Astrocyte (in vitro differentiated cells and primary cell): ENCODE measurements around the gene IQSEC3. TPM values are rescaled to one million over a fixed set of nuclear protein-coding genes. Genes with fewer than 3 reads are reported as not detected.

Experiments
- DNase-seq: peaks from one replicate; pipeline ENCODE4 v3.0.0-alpha.2; 2010; ENCODE audit warnings: low read depth
- FAIRE-seq: peaks from 2 replicates; lab custom pipeline; 2011; peaks lifted over from hg19 to GRCh38; lab: Jason Lieb, UNC
- H2AFZ ChIP-seq: 2 replicates; pipeline ENCODE4 v1.6.0; 2012; ENCODE audit warnings: low read depth, low read length, inconsistent platforms
- H3K27ac ChIP-seq: 2 replicates; pipeline ENCODE4 v1.5.1; 2011; ENCODE audit warnings: low read depth, low read length, inconsistent platforms
- H3K27me3 ChIP-seq: 2 replicates; pipeline ENCODE4 v1.6.0; 2011; ENCODE audit warnings: low read length, inconsistent platforms; ENCODE audit not compliant: insufficient read depth
- H3K36me3 ChIP-seq: 2 replicates; pipeline ENCODE4 v1.5.1; 2011; ENCODE audit warnings: low read length, inconsistent platforms; ENCODE audit not compliant: insufficient read depth
- H3K4me1 ChIP-seq: 2 replicates; pipeline ENCODE4 v1.5.1; 2011; ENCODE audit warnings: low read length, inconsistent platforms; ENCODE audit not compliant: insufficient read depth
- H3K4me2 ChIP-seq: 2 replicates; pipeline ENCODE4 v1.6.0; 2012; ENCODE audit warnings: low read length, inconsistent platforms
- H3K4me3 ChIP-seq: 2 replicates; pipeline ENCODE4 v1.5.1; 2011; ENCODE audit warnings: low read depth, mild to moderate bottlenecking, low read length, inconsistent platforms; ENCODE audit not compliant: insufficient read depth
- H3K79me2 ChIP-seq: 2 replicates; pipeline ENCODE4 v1.6.0; 2012; ENCODE audit warnings: mild to moderate bottlenecking, low read length, inconsistent platforms; ENCODE audit not compliant: insufficient read depth
- H3K9ac ChIP-seq: 2 replicates; pipeline ENCODE4 v1.6.0; 2012; ENCODE audit warnings: mild to moderate bottlenecking, low read length, inconsistent platforms
- H3K9me3 ChIP-seq: 2 replicates; pipeline ENCODE4 v1.5.1; 2012; ENCODE audit warnings: low read depth, mild to moderate bottlenecking, low read length, inconsistent platforms; ENCODE audit not compliant: insufficient read depth
- H4K20me1 ChIP-seq: 2 replicates; pipeline ENCODE4 v1.6.0; 2012; ENCODE audit warnings: low read length, inconsistent platforms; ENCODE audit not compliant: insufficient read depth
- H3K27ac Mint-ChIP-seq: one replicate; pipeline ENCODE4 v1.8.0; 2021; ENCODE audit warnings: mild to moderate bottlenecking, mixed read lengths; ENCODE audit not compliant: unreplicated experiment
- H3K27me3 Mint-ChIP-seq: one replicate; pipeline ENCODE4 v1.8.0; 2021; ENCODE audit warnings: low read depth, mixed read lengths; ENCODE audit not compliant: unreplicated experiment
- H3K36me3 Mint-ChIP-seq: one replicate; pipeline ENCODE4 v1.8.0; 2021; ENCODE audit warnings: low read depth, mixed read lengths; ENCODE audit not compliant: unreplicated experiment
- H3K4me1 Mint-ChIP-seq: one replicate; pipeline ENCODE4 v1.8.0; 2021; ENCODE audit warnings: low read depth, mixed read lengths; ENCODE audit not compliant: unreplicated experiment
- H3K4me3 Mint-ChIP-seq: one replicate; pipeline ENCODE4 v1.8.0; 2021; ENCODE audit warnings: mild to moderate bottlenecking, moderate library complexity, mixed read lengths; ENCODE audit not compliant: unreplicated experiment
- H3K9me3 Mint-ChIP-seq: one replicate; pipeline ENCODE4 v1.8.0; 2021; ENCODE audit warnings: mild to moderate bottlenecking, mixed read lengths; ENCODE audit not compliant: unreplicated experiment
- EZH2 ChIP-seq: IDR thresholded peaks from 2 replicates; pipeline ENCODE4 v1.6.1; 2012; ENCODE audit warnings: mild to moderate bottlenecking, low read length, inconsistent platforms; ENCODE audit not compliant: insufficient read depth
- total RNA-seq: library from RNA; stranded (reverse); gene quantifications from 2 replicates; pipeline ENCODE4 v1.2.1, GENCODE V29; 2021
- TF ChIP-seq, protein P1 (sequence below): IDR thresholded peaks from 2 replicates; pipeline ENCODE4 v1.5.1; 2011; ENCODE audit warnings: low read depth, mild to moderate bottlenecking, inconsistent platforms, low read length, moderate library complexity; ENCODE audit not compliant: insufficient read depth

The IQSEC3 gene
- total RNA-seq, 1 donor from 2014 or later: 0.34 TPM

DNA sequence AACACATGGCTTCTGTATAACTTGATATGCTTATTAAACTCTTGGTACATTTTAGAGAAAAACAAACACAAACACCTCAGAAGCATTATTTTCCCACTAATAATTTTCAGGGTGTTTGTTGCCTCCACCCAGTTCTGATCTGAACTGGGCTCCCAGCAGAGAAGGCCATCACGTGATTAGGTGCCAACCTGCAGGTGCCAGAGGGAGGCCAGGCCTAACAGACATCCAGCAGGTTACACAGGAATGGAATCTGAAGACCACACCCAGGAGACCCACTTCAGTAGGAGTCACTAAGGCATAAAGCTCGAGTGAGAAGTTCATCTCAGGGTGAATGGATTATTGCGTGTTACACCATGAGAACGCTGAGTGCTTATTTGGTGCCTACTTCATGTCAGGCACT is 138.5 kb downstream of the IQSEC3 start:
- H3K36me3 ChIP-seq: no peaks in the 10 kb centered on the region
- no peak overlapping the region for H3K27ac Mint-ChIP-seq
- H3K4me1 ChIP-seq: peaks cover 4% of the 10 kb centered on the region
- peaks cover 2% of the 10 kb centered on the region for H3K9me3 Mint-ChIP-seq
- H4K20me1 ChIP-seq: no peaks in the 10 kb centered on the region
- no peak overlapping the region for H3K9ac ChIP-seq
- TF ChIP-seq EZH2: no peak
- TF ChIP-seq, protein P1, sequence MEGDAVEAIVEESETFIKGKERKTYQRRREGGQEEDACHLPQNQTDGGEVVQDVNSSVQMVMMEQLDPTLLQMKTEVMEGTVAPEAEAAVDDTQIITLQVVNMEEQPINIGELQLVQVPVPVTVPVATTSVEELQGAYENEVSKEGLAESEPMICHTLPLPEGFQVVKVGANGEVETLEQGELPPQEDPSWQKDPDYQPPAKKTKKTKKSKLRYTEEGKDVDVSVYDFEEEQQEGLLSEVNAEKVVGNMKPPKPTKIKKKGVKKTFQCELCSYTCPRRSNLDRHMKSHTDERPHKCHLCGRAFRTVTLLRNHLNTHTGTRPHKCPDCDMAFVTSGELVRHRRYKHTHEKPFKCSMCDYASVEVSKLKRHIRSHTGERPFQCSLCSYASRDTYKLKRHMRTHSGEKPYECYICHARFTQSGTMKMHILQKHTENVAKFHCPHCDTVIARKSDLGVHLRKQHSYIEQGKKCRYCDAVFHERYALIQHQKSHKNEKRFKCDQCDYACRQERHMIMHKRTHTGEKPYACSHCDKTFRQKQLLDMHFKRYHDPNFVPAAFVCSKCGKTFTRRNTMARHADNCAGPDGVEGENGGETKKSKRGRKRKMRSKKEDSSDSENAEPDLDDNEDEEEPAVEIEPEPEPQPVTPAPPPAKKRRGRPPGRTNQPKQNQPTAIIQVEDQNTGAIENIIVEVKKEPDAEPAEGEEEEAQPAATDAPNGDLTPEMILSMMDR: no peak
- H3K36me3 Mint-ChIP-seq: peaks cover 10% of the 10 kb centered on the region
- FAIRE-seq (no peak), DNase-seq (no peak)
- H3K4me3 ChIP-seq: no peak overlapping the region
- H3K27me3 ChIP-seq: peaks cover 26% of the 10 kb centered on the region
- H3K4me3 Mint-ChIP-seq: no peak overlapping the region
- peaks cover 3% of the 10 kb centered on the region for H3K4me1 Mint-ChIP-seq
- no peak overlapping the region for H2AFZ ChIP-seq
- H3K4me2 ChIP-seq: no peak overlapping the region
- no peaks in the 10 kb centered on the region for H3K79me2 ChIP-seq
- H3K27me3 Mint-ChIP-seq: peaks cover 60% of the 10 kb centered on the region
- no peak overlapping the region for H3K27ac ChIP-seq
- H3K9me3 ChIP-seq: peaks cover 3% of the 10 kb centered on the region

DNA sequence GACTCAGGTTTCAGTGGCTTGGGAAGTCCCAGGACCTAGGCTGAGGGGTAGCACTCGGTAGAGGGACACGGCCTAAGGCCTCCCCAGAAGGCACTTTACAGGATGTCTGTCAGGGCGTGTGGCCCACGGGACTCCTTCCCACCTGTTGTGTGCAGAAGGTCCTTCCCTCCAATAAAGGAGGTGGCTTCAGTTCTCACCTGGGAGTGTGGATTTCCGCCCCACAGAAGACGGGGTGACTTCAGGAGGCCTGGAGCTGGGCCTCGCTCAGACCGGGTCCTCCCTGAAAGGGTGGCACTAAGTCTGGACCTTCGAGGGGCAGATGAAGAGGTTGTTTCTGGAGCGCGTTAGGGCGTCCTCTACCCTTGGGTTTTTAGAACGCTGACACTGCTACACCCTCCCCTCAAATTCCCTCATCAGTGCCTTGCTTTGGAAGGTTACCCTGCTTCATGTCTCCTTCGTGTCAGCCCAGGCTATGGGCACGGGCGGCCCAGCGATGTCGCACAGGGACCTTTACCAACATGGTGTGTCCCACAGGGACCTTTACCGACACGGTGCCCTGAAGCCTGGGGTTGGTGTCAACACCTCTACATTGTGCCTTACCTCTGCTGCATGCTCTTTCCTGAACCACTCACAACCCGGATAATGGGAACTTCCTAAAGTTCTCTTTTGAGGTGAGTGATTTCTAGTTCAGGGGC is 140.3 kb downstream of the IQSEC3 start:
- Mint-ChIP-seq H3K27ac (no peak overlapping the region), H3K36me3 (peaks cover 10% of the 10 kb centered on the region), H3K4me1 (peaks cover 3% of the 10 kb centered on the region), H3K4me3 (no peak overlapping the region), H3K27me3 (peaks cover 63% of the 10 kb centered on the region), H3K9me3 (peaks cover 2% of the 10 kb centered on the region)
- Histone ChIP-seq H3K79me2 (no peaks in the 10 kb centered on the region), H3K36me3 (no peaks in the 10 kb centered on the region), H3K4me1 (peaks cover 4% of the 10 kb centered on the region), H3K27ac (no peak overlapping the region), H2AFZ (no peak overlapping the region), H3K4me3 (no peak overlapping the region), H4K20me1 (no peaks in the 10 kb centered on the region), H3K9ac (no peak overlapping the region), H3K4me2 (no peak overlapping the region), H3K9me3 (peaks cover 3% of the 10 kb centered on the region), H3K27me3 (peaks cover 34% of the 10 kb centered on the region)
- DNase-seq (no peak), FAIRE-seq (no peak)
- no peak for TF ChIP-seq EZH2
- TF ChIP-seq, protein P1: no peak

DNA sequence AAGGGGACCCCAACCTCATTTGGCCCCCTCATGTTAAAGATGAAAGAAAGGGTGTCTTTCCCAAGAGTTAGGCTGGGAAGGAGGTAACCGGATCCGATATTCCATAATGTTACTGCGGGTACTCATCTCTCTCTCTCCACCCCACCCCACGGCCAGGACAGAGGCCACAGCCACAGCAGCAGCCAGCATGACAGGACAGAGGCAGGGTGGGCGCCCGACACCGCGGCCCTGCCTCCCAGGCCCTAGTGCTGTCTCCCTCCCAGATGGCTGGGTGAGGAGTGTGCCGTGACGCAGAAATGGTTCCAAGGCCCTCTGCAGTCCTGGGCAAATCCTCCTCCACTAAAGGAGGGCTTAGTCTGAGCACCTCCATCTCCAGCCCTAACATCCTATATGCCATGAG is 141.2 kb downstream of the IQSEC3 start:
- Mint-ChIP-seq H3K36me3 (peaks cover 10% of the 10 kb centered on the region), H3K9me3 (no peaks in the 10 kb centered on the region), H3K4me1 (peaks cover 7% of the 10 kb centered on the region), H3K4me3 (no peak overlapping the region), H3K27me3 (peaks cover 54% of the 10 kb centered on the region), H3K27ac (no peak overlapping the region)
- H3K27me3 ChIP-seq: peaks cover 30% of the 10 kb centered on the region
- H2AFZ ChIP-seq: no peak overlapping the region
- peaks cover 3% of the 10 kb centered on the region for H3K9me3 ChIP-seq
- FAIRE-seq (no peak), DNase-seq (no peak)
- no peaks in the 10 kb centered on the region for H3K79me2 ChIP-seq
- H3K4me2 ChIP-seq: no peak overlapping the region
- peaks cover 4% of the 10 kb centered on the region for H3K4me1 ChIP-seq
- no peaks in the 10 kb centered on the region for H3K36me3 ChIP-seq
- H3K4me3 ChIP-seq: no peak overlapping the region
- no peaks in the 10 kb centered on the region for H4K20me1 ChIP-seq
- no peak overlapping the region for H3K27ac ChIP-seq
- TF ChIP-seq, protein P1: no peak
- no peak for TF ChIP-seq EZH2
- H3K9ac ChIP-seq: no peak overlapping the region
